GM23248 (cell line): ENCODE measurements around the gene NQO2. TPM values are rescaled to one million over a fixed set of nuclear protein-coding genes. Genes with fewer than 3 reads are reported as not detected.
"Not testable (repeated sequence)": the region's sequence is repeated elsewhere in the genome, so short reads cannot be mapped to it uniquely, and the experiment has no call there.

Source experiments
- DNase-seq: peaks from one replicate; pipeline ENCODE4 v3.0.0-alpha.2; 2015
- H2AFZ ChIP-seq: fragments of 200-600 bp; sonication (generic); 2 replicates; pipeline ENCODE4 v1.6.1; 2016; ENCODE audit warnings: antibody characterized with exemption
- H3F3A ChIP-seq: fragments of 200-600 bp; sonication (generic); 2 replicates; pipeline ENCODE4 v1.6.1; 2016; ENCODE audit warnings: mild to moderate bottlenecking, antibody characterized with exemption, mixed run types; ENCODE audit not compliant: insufficient read depth
- H3K27ac ChIP-seq: fragments of 200-600 bp; sonication (generic); 2 replicates; pipeline ENCODE4 v1.5.1; 2016; ENCODE audit warnings: mild to moderate bottlenecking
- H3K27me3 ChIP-seq: fragments of 200-600 bp; sonication (generic); replicated peaks from 2 replicates; pipeline ENCODE4 v1.6.1; 2016; ENCODE audit warnings: mild to moderate bottlenecking; ENCODE audit not compliant: insufficient read depth
- H3K36me3 ChIP-seq: fragments of 200-600 bp; sonication (generic); 2 replicates; pipeline ENCODE4 v1.6.1; 2016; ENCODE audit warnings: low read depth, mild to moderate bottlenecking
- H3K4me1 ChIP-seq: fragments of 200-600 bp; sonication (generic); 2 replicates; pipeline ENCODE4 v1.6.1; 2016; ENCODE audit warnings: mild to moderate bottlenecking; ENCODE audit not compliant: insufficient read depth
- H3K4me2 ChIP-seq: fragments of 200-600 bp; sonication (generic); one replicate; pipeline ENCODE4 v1.6.1; 2016; ENCODE audit warnings: mild to moderate bottlenecking; ENCODE audit not compliant: unreplicated experiment
- H3K4me3 ChIP-seq: fragments of 200-600 bp; sonication (generic); 2 replicates; pipeline ENCODE4 v1.5.1; 2016; ENCODE audit warnings: mild to moderate bottlenecking
- H3K79me2 ChIP-seq: fragments of 200-600 bp; sonication (generic); 2 replicates; pipeline ENCODE4 v1.6.1; 2016; ENCODE audit warnings: mild to moderate bottlenecking; ENCODE audit not compliant: insufficient read depth
- H3K9ac ChIP-seq: fragments of 200-600 bp; sonication (generic); 2 replicates; pipeline ENCODE4 v1.6.1; 2016; ENCODE audit warnings: mild to moderate bottlenecking
- H3K9me2 ChIP-seq: fragments of 200-600 bp; sonication (generic); 2 replicates; pipeline ENCODE4 v1.6.1; 2016; ENCODE audit warnings: mixed run types, mild to moderate bottlenecking, moderate library complexity; ENCODE audit not compliant: insufficient read depth
- H3K9me3 ChIP-seq: fragments of 200-600 bp; sonication (generic); one replicate; pipeline ENCODE4 v1.6.1; 2017; ENCODE audit warnings: low read depth
- H4K20me1 ChIP-seq: fragments of 200-600 bp; sonication (generic); 2 replicates; pipeline ENCODE4 v1.6.0; 2016; ENCODE audit not compliant: insufficient read depth
- EZH2 ChIP-seq: fragments of 200-600 bp; sonication (generic); IDR thresholded peaks from 2 replicates; pipeline ENCODE4 v1.6.1; 2018; ENCODE audit warnings: antibody characterized with exemption, mild to moderate bottlenecking; ENCODE audit not compliant: insufficient read depth, poor library complexity, severe bottlenecking
- EZH2phosphoT487 ChIP-seq: fragments of 200-600 bp; sonication (generic); IDR thresholded peaks from 2 replicates; pipeline ENCODE4 v1.6.1; 2018; ENCODE audit warnings: antibody characterized with exemption, moderate library complexity, mild to moderate bottlenecking, low read depth; ENCODE audit not compliant: insufficient read depth
- WGBS, 2 experiments: methylation state at CpG; one replicate each; pipeline ENCODE4 v1.1.6; 2015 to 2017; ENCODE audit warnings: low lambda C conversion rate in 2 of 2, low coverage in 1 of 2; ENCODE audit errors: missing lambda C conversion rate in 2 of 2; 5-methylcytosine and 5-hydroxymethylcytosine counted together
- in situ Hi-C: fragments of 300-500 bp; cut with MboI; formaldehyde crosslinking; loops from 2 replicates; pipeline ENCODE4 v1.15.0; 2020
- polyA plus RNA-seq: library from polyadenylated mRNA; unstranded; fragments of >200 nt; fragmentation: Nextera tagmentation; extraction: Ambion mirVana; gene quantifications from 2 replicates; pipeline ENCODE4 v1.2.1, GENCODE V29; 2016
- total RNA-seq: library from RNA; depleted of rRNA; stranded (reverse); fragments of >200 nt; shearing (Covaris generic); gene quantifications from 2 replicates; pipeline ENCODE4 v1.2.3, GENCODE V29; 2014

The NQO2 gene
- total and polyA plus RNA-seq, 2 experiments from 2014 or later: 29.6 to 61.0 TPM

- DNase-seq: no peak
- Histone ChIP-seq H3F3A (no peaks in the 10 kb centered on the region), H3K4me3 (no peak overlapping the region), H3K79me2 (no peaks in the 10 kb centered on the region), H3K27me3 (no peaks in the 10 kb centered on the region), H3K9ac (no peak overlapping the region), H2AFZ (no peak overlapping the region), H3K27ac (no peak overlapping the region), H3K4me1 (no peaks in the 10 kb centered on the region), H4K20me1 (no peaks in the 10 kb centered on the region), H3K36me3 (no peaks in the 10 kb centered on the region), H3K9me2 (no peaks in the 10 kb centered on the region), H3K4me2 (no peak overlapping the region), H3K9me3 (no peaks in the 10 kb centered on the region)
- in situ Hi-C loops: no loop called here
- TF ChIP-seq EZH2 (no peak), EZH2phosphoT487 (no peak)
- 84 to 90% methylated on average over 1 of the region's 1 CpG for WGBS, 2 experiments
These were observed 46.1 kb downstream of the NQO2 start for GRCh38 chr6:3045777-3046176.

- Histone ChIP-seq H3K9me3 (no peaks in the 10 kb centered on the region), H2AFZ (no peak overlapping the region), H3K4me3 (no peak overlapping the region), H3K9me2 (no peaks in the 10 kb centered on the region), H3K79me2 (no peaks in the 10 kb centered on the region), H3F3A (no peaks in the 10 kb centered on the region), H3K4me2 (no peak overlapping the region), H3K27me3 (no peaks in the 10 kb centered on the region), H4K20me1 (no peaks in the 10 kb centered on the region), H3K27ac (no peak overlapping the region), H3K9ac (no peak overlapping the region), H3K4me1 (no peaks in the 10 kb centered on the region), H3K36me3 (no peaks in the 10 kb centered on the region)
- in situ Hi-C loops: no loop called here
- DNase-seq: peak; percentile 34
- WGBS, 2 experiments: 76 to 81% methylated on average over 3 of the region's 3 CpGs
- no peak for TF ChIP-seq EZH2phosphoT487
- TF ChIP-seq EZH2: no peak
These were observed 46.6 kb downstream of the NQO2 start for GRCh38 chr6:3046295-3046694.

- H3K4me1 ChIP-seq, in situ Hi-C loops, H3K9me3 ChIP-seq, DNase-seq, H3K36me3 ChIP-seq, H2AFZ ChIP-seq, H3K27me3 ChIP-seq, H3K4me3 ChIP-seq, H3K9me2 ChIP-seq, H3K79me2 ChIP-seq, H3K4me2 ChIP-seq, H3K27ac ChIP-seq, H3F3A ChIP-seq, H4K20me1 ChIP-seq, H3K9ac ChIP-seq: not testable (repeated sequence)
- 92 to 99% methylated on average over 4 of the region's 4 CpGs for WGBS, 2 experiments
These were observed 48.3 kb downstream of the NQO2 start for GRCh38 chr6:3048009-3048408.

GRCh38 chr6:3052481-3053230, 53.0 kb downstream of the NQO2 start:
- peak overlapping the region; percentile 68; the same call in 1 of the 2 replicates for H3K4me3 ChIP-seq
- H3K27ac ChIP-seq: no peak overlapping the region
- H3K9me3 ChIP-seq: no peaks in the 10 kb centered on the region
- H4K20me1 ChIP-seq: no peaks in the 10 kb centered on the region
- DNase-seq: peak; percentile 54
- in situ Hi-C loops: no loop called here
- H3K27me3 ChIP-seq: no peaks in the 10 kb centered on the region
- no peak for TF ChIP-seq EZH2
- H3K79me2 ChIP-seq: no peaks in the 10 kb centered on the region
- 83 to 84% methylated on average over 17 of the region's 17 CpGs for WGBS, 2 experiments
- H3K9me2 ChIP-seq: no peaks in the 10 kb centered on the region
- no peaks in the 10 kb centered on the region for H3K4me1 ChIP-seq
- no peak overlapping the region for H3K4me2 ChIP-seq
- peaks cover 23% of the 10 kb centered on the region for H3F3A ChIP-seq
- H3K9ac ChIP-seq: no peak overlapping the region
- no peaks in the 10 kb centered on the region for H3K36me3 ChIP-seq
- H2AFZ ChIP-seq: peak overlapping the region; percentile 92

- Histone ChIP-seq H3K4me2 (peak overlapping the region; percentile 94), H3K9me3 (no peaks in the 10 kb centered on the region), H3K79me2 (no peaks in the 10 kb centered on the region), H4K20me1 (no peaks in the 10 kb centered on the region), H3F3A (peaks cover 23% of the 10 kb centered on the region), H3K9me2 (no peaks in the 10 kb centered on the region), H3K36me3 (no peaks in the 10 kb centered on the region), H3K4me3 (peak overlapping the region; percentile 68), H3K27ac (no peak overlapping the region), H3K27me3 (no peaks in the 10 kb centered on the region), H3K9ac (peak overlapping the region; percentile 76), H2AFZ (peak overlapping the region; percentile 92), H3K4me1 (no peaks in the 10 kb centered on the region)
- no peak for DNase-seq
- WGBS, 2 experiments: 83% methylated on average over 11 of the region's 11 CpGs
- in situ Hi-C loops: no loop called here
- TF ChIP-seq EZH2phosphoT487 (no peak), EZH2 (no peak)
These were observed 53.5 kb downstream of the NQO2 start for GRCh38 chr6:3053231-3053508.

GRCh38 chr6:3054229-3055157, 54.8 kb downstream of the NQO2 start:
- Histone ChIP-seq H3K27ac (peak overlapping the region; percentile 64), H3K4me2 (peak overlapping the region; percentile 94), H3K4me3 (peak overlapping the region; percentile 68), H3K9ac (peak overlapping the region; percentile 76), H2AFZ (peak overlapping the region; percentile 92), H3F3A (peaks cover 23% of the 10 kb centered on the region)
- not testable (repeated sequence) for H3K9me3 ChIP-seq, H3K36me3 ChIP-seq, H4K20me1 ChIP-seq, H3K4me1 ChIP-seq, H3K27me3 ChIP-seq, H3K9me2 ChIP-seq, H3K79me2 ChIP-seq
- peak; percentile 73 for DNase-seq
- WGBS, 2 experiments: 9 to 11% methylated on average over 27 of the region's 27 CpGs
- in situ Hi-C loops: loop anchor here (5.0 kb wide), 1 partner anchor 62 kb away; no protein-coding TSS in a partner anchor
